Measurements from ENCODE around the gene AGO1. TPM values are rescaled to one million over a fixed set of nuclear protein-coding genes. Genes with fewer than 3 reads are reported as not detected.

Gene AGO1
- total RNA-seq, 2 experiments from 2014 or later = 33.0 to 34.2 TPM

DNA sequence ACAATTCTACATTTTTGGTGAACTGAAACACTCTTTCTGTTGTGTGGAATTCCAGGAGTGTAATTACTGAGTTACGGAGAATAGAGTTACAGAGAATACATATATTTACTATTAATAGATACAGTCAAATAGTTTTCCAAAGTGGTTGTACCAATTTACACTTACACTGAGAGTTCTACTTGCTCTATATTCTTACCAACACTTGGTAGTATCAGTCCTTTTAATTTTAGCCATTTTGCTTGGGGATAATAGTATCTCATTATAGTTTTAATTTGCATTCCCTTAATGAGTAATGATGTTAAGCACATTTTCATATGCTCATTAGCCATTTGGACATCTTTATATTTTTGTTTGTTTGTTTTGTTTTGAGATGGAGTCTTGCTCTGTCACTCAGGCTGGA, 46.3 kb upstream of the AGO1 start:
- DNase-seq (no peak), ATAC-seq (no peak)
- H3K4me1 Mint-ChIP-seq (ENCODE audit: low read depth) = no peaks in the 10 kb centered on the region
- no peaks in the 10 kb centered on the region for H3K9me3 Mint-ChIP-seq
- peaks cover 11% of the 10 kb centered on the region for H3K36me3 Mint-ChIP-seq (ENCODE audit: low read depth)
- POLR2A ChIA-PET = interaction anchor here (1.5 kb wide), 1 partner anchor 14 kb away, joined by 3 read pairs; no protein-coding TSS in a partner anchor
- CTCF ChIA-PET = no interaction called here
- intact Hi-C loops (cut with micrococcal nuclease) = no loop called here
- H3K4me3 Mint-ChIP-seq = no peak overlapping the region
- TF ChIP-seq, protein P1, sequence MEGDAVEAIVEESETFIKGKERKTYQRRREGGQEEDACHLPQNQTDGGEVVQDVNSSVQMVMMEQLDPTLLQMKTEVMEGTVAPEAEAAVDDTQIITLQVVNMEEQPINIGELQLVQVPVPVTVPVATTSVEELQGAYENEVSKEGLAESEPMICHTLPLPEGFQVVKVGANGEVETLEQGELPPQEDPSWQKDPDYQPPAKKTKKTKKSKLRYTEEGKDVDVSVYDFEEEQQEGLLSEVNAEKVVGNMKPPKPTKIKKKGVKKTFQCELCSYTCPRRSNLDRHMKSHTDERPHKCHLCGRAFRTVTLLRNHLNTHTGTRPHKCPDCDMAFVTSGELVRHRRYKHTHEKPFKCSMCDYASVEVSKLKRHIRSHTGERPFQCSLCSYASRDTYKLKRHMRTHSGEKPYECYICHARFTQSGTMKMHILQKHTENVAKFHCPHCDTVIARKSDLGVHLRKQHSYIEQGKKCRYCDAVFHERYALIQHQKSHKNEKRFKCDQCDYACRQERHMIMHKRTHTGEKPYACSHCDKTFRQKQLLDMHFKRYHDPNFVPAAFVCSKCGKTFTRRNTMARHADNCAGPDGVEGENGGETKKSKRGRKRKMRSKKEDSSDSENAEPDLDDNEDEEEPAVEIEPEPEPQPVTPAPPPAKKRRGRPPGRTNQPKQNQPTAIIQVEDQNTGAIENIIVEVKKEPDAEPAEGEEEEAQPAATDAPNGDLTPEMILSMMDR (IDR thresholded peaks at IDR 0.05) = no peak
- no peaks in the 10 kb centered on the region for H3K27me3 Mint-ChIP-seq
- H3K27ac Mint-ChIP-seq = no peak overlapping the region

- H3K27ac Mint-ChIP-seq = no peak overlapping the region
- CTCF ChIA-PET = no interaction called here
Measured at GRCh38 chr1:35838693-35839245, 44.2 kb upstream of the AGO1 start.

GRCh38 chr1:35844826-35845225, 38.2 kb upstream of the AGO1 start:
- TF ChIP-seq, protein P1 (IDR thresholded peaks at IDR 0.05) = no peak
- no peak overlapping the region for H3K27ac Mint-ChIP-seq
- ChIA-PET POLR2A (no interaction called here), CTCF (no interaction called here)
- H3K4me1 Mint-ChIP-seq (ENCODE audit: low read depth) = no peaks in the 10 kb centered on the region
- intact Hi-C loops (cut with micrococcal nuclease) = no loop called here
- H3K36me3 Mint-ChIP-seq (ENCODE audit: low read depth) = no peaks in the 10 kb centered on the region
- H3K4me3 Mint-ChIP-seq = no peak overlapping the region
- no peak for ATAC-seq
- DNase-seq = no peak
- no peaks in the 10 kb centered on the region for H3K9me3 Mint-ChIP-seq
- no peaks in the 10 kb centered on the region for H3K27me3 Mint-ChIP-seq

More at GRCh38 chr1:35838693-35839245, 44.2 kb upstream of the AGO1 start:
- Mint-ChIP-seq H3K4me1 (ENCODE audit: low read depth) (no peaks in the 10 kb centered on the region), H3K36me3 (ENCODE audit: low read depth) (peaks cover 11% of the 10 kb centered on the region), H3K9me3 (no peaks in the 10 kb centered on the region), H3K4me3 (no peak overlapping the region), H3K27me3 (no peaks in the 10 kb centered on the region)
- DNase-seq (no peak), ATAC-seq (no peak)
- intact Hi-C loops (cut with micrococcal nuclease) = no loop called here
- TF ChIP-seq, protein P1 (IDR thresholded peaks at IDR 0.05) = no peak
- POLR2A ChIA-PET = no interaction called here

GRCh38 chr1:35845766-35846165, 37.2 kb upstream of the AGO1 start:
- Mint-ChIP-seq H3K4me1 (ENCODE audit: low read depth) (no peaks in the 10 kb centered on the region), H3K9me3 (no peaks in the 10 kb centered on the region), H3K27me3 (no peaks in the 10 kb centered on the region), H3K36me3 (ENCODE audit: low read depth) (peaks cover 1% of the 10 kb centered on the region), H3K4me3 (no peak overlapping the region), H3K27ac (no peak overlapping the region)
- ChIA-PET CTCF (no interaction called here), POLR2A (no interaction called here)
- no peak for DNase-seq
- ATAC-seq = no peak
- intact Hi-C loops (cut with micrococcal nuclease) = no loop called here
- TF ChIP-seq, protein P1 (IDR thresholded peaks at IDR 0.05) = no peak

DNA sequence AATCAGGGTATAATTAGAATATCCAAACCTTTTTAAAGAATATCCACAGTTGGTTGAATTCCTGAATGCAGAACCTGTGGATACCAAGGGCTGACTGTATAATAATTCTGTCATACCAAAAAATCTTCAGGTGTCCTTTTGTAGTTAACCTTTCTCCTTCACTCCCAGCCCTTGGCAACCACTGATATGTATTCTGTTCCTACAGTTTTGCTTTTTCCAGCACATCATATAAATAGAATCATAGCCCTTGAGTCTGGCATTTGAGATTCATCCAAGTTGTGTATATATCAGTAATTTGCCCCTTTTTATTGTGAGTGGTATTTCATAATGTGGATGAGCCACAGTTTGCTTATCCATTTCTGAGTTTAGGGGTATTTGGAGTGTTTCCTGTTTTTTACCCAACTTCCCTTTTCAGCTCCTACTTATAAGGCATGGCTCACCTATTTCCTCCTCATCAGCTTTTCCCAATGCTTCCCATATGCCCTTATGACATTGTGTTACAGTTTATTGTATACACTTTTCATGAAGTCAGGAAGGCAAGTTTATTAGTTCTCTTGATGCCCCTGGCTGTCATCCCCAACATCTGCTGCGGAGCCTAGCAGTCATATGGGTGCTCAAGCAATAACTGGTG, 35.0 kb upstream of the AGO1 start:
- ChIA-PET POLR2A (no interaction called here), CTCF (interaction anchor here (1.3 kb wide), 1 partner anchor 35 kb away, joined by 5 read pairs; the partner anchor contains the start of gene AGO1)
- DNase-seq (no peak), ATAC-seq (no peak)
- intact Hi-C loops (cut with micrococcal nuclease) = no loop called here
- TF ChIP-seq, protein P1 (IDR thresholded peaks at IDR 0.05) = no peak
- H3K4me1 Mint-ChIP-seq (ENCODE audit: low read depth) = no peaks in the 10 kb centered on the region
- no peak overlapping the region for H3K27ac Mint-ChIP-seq
- no peaks in the 10 kb centered on the region for H3K9me3 Mint-ChIP-seq
- H3K4me3 Mint-ChIP-seq = no peak overlapping the region
- peaks cover 2% of the 10 kb centered on the region for H3K36me3 Mint-ChIP-seq (ENCODE audit: low read depth)
- H3K27me3 Mint-ChIP-seq = no peaks in the 10 kb centered on the region
